Measurements from ENCODE around the gene CHCT1.
A peak's percentile ranks its signal among the peaks of the same experiment; 100 is the strongest.

Gene CHCT1

DNA sequence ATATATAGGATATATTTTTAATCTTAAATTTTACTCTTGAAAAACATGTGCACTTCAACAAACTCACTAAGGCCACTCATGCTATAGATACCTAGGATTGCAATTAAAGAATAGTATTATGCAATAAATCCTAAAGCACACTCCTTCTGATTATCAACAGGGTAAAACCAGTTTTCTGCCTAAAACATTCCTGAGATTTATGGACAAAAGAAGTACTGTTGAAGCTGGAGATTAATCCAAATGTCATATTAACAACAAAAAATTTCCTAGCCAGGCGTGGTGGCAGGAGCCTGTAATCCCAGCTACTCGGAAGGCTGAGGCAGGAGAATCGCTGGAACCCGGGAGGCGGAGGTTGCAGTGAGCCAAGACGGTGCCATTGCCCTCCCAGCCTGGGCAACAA, 21.4 kb downstream of the CHCT1 start:
- DNase-seq, result no peak

- DNase-seq, result no peak
Observed at GRCh38 chr17:60445144-60445543, 22.9 kb downstream of the CHCT1 start.

GRCh38 chr17:60447375-60447774, 25.1 kb downstream of the CHCT1 start:
- DNase-seq, result no peak

GRCh38 chr17:60451071-60451470, 28.8 kb downstream of the CHCT1 start:
- DNase-seq, result no peak

DNA sequence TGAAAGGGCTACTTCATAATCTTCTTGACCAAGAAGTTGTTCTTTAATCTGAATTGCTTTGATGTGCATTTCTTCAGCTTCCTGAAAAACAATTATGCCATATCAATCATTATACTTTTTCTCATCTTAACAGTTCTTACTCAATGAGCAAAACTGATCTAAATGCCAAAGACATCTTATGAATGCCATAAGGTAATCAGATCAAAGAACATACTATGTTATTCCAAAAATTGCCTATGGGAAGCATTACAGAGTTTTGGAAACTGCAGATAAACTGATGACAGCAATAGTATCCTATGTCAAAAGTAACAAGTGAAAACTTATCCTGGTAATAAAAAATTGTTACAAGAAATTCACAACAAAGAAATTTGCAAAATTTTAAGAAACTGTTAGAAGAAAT, 29.7 kb downstream of the CHCT1 start:
- no peak for DNase-seq

DNA sequence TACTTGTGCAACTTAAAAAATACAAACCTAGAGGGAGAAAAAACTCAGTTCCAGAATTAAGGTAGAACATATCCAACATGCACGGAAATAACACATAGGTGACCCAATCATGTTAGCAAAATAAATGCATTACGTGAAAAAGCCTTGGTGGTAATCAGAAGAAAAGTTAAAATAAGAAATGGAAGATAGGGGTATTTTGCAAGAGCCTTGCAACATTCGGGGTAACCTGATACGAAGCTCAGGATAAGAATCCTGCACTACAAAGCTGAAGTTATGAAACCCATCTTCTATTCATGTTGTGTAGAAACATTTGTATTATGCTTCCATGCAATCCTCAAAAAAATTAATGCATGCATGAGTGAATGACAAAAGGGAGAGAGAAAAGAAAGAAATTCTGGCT, 33.1 kb downstream of the CHCT1 start:
- peak; percentile 18 for DNase-seq

DNA sequence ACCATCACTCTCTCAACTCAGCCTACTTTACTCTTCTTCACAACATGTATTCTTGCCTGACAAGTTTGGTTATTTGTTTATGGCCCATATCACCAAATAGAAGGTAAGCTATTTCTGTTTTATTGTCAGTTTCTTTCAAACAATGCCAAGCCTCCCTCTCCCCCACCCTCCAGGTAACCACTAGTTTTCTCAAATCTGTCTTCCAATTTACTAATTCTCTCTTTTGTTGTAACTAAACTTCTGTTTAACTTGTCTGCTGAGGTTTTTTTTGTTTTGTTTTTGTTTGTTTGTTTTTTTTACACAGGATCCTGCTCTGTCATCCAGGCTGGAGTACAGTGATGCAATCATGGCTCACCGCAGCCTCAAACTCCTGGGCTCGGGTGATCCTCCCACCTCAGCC, 34.9 kb downstream of the CHCT1 start:
- DNase-seq, result no peak

DNA sequence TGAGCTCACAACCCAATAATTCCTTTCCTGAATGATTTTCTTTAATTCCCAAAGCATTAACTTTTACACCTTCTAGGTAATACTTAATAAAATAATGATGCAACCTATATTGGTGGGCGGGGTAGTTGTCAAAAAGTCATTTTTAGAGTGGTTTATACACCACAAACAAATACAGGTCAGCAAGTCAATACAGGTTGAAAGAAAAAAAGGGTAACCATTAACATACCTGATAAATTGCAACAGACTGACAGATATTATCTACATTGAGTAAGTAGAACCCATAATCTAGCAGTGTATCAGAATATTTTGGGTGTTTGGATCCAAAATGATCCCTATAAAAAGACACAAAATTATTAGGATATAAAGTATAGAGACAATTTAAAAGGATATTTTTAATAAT, 39.3 kb downstream of the CHCT1 start:
- DNase-seq, result no peak

GRCh38 chr17:60463157-60463835, 41.0 kb downstream of the CHCT1 start:
- no peak for DNase-seq

GRCh38 chr17:60464343-60464742, 42.1 kb downstream of the CHCT1 start:
- no peak for DNase-seq

- DNase-seq, result no peak
Observed at GRCh38 chr17:60468371-60468770, 46.1 kb downstream of the CHCT1 start.

GRCh38 chr17:60471451-60471850, 49.2 kb downstream of the CHCT1 start:
- no peak for DNase-seq

GRCh38 chr17:60472449-60472848, 50.2 kb downstream of the CHCT1 start:
- no peak for DNase-seq

- DNase-seq, result no peak
Observed at GRCh38 chr17:60473788-60474187, 51.5 kb downstream of the CHCT1 start.

Data from GF-D8 (cell line).